AG10803 (cell line): Measurements from ENCODE around the gene PCDH9.
A peak's percentile ranks its signal among the peaks of the same experiment; 100 is the strongest.

Source experiments
- DNase-seq: peaks from one replicate; pipeline ENCODE4 v3.0.0; 2010; ENCODE audit warnings: low read depth
- H3K4me3 ChIP-seq: 2 replicates; pipeline ENCODE4 v1.5.1; 2011; ENCODE audit warnings: mild to moderate bottlenecking, low read length, control low read depth
- CTCF ChIP-seq: conservative IDR thresholded peaks from 2 replicates; pipeline ENCODE4 v1.5.1; 2011; ENCODE audit warnings: mild to moderate bottlenecking, low read length, control low read depth, inconsistent platforms

The PCDH9 gene

DNA sequence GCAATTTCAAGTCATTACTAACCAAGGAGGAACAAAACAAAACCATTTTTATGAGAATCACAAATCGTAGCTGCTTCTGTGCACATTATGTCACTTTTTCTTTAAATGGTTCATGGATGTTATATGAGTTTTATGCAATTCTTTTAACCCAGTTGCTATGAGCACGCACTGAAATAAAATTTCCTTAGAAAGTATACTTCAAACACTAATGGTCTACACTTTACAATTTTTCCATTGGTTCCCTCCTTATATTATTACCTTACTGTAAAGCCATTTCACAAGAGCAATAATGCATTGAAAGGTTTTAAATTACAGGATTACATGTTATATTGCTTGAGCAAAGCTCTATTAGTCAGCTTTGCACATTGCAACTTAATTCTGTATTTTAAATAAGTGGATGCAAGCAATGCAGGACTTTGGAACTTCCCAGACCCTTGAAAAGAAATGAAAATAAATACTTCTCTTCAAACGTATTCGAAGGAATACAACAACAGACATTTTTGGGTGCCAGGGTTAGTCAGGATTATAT is 318.7 kb downstream of the PCDH9 start:
- DNase-seq = no peak
- no peak overlapping the region for H3K4me3 ChIP-seq
- no peak for TF ChIP-seq CTCF

GRCh38 chr13:66899955-66900354 is 330.2 kb downstream of the PCDH9 start:
- TF ChIP-seq CTCF = no peak
- no peak for DNase-seq
- no peak overlapping the region for H3K4me3 ChIP-seq

- no peak for DNase-seq
- TF ChIP-seq CTCF = no peak
- H3K4me3 ChIP-seq = no peak overlapping the region
These were observed 333.2 kb downstream of the PCDH9 start for GRCh38 chr13:66896933-66897332.

DNA sequence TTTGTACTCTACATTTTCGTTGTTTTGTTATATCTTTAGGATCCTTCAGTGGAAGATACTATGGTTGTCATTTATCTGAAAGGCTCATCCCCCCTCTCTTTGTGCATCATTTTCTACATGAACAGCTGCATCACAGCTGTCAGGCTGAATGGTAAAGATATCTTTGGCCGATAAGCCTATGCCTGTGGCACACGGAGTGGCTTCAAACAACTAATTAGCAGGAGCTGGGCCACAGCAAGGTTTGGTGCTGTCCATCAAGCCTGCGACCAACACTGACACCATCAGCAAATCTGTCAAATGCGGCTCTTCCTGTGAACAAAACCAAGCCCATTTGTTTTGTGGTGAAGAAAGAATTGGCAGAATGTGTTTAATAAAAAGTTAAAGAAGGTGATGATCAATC is 334.4 kb downstream of the PCDH9 start:
- TF ChIP-seq CTCF = no peak
- no peak overlapping the region for H3K4me3 ChIP-seq
- DNase-seq = no peak

GRCh38 chr13:66895320-66895719 is 334.8 kb downstream of the PCDH9 start:
- TF ChIP-seq CTCF = no peak
- no peak for DNase-seq
- H3K4me3 ChIP-seq = no peak overlapping the region

DNA sequence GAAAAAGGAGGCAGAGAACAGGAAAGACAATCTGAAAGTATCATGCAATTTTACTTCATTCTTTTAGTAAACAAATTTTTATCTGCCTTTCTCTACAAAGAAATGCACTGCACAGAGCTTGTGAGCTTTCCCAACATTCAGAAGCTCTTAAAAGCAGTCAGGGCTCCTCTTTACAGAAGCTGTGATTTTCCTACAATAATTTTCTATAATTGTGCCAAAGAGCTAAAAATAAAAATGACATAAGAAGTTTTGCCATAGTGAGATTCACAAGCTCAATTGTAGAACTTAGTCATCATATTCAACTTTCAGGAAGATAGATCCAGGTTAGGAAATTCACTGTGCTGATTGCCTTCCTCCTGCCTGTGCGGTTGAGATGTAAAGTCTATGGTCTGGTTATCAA is 341.4 kb downstream of the PCDH9 start:
- no peak for TF ChIP-seq CTCF
- no peak overlapping the region for H3K4me3 ChIP-seq
- DNase-seq = no peak

- no peak for TF ChIP-seq CTCF
- H3K4me3 ChIP-seq = no peak overlapping the region
- peak; percentile 0 for DNase-seq
These were observed 343.0 kb downstream of the PCDH9 start for GRCh38 chr13:66887088-66887487.
